Thoracic aorta (tissue), 2 donors: ENCODE results near the gene TJP3. TPM values are rescaled to one million over a fixed set of nuclear protein-coding genes. Genes with fewer than 3 reads are reported as not detected.

Experiments
- ATAC-seq: fragments of 150-250 bp; one replicate; pipeline ENCODE4 v1.8.0; 2017; ENCODE audit warnings: low read depth; ENCODE audit not compliant: insufficient number of reproducible peaks, low FRiP score
- DNase-seq: peaks from one replicate; pipeline ENCODE4 v3.0.0-alpha.2; 2020; ENCODE audit warnings: low spot score
- H3K27ac ChIP-seq, 2 donors: fragments of 200-600 bp; sonication (generic); 1 replicate in 1 of 2; 2 replicates in 1 of 2; pipeline ENCODE4 v1.5.1; 2016; ENCODE audit warnings: mild to moderate bottlenecking in 2 of 2, moderate library complexity in 2 of 2
- H3K27me3 ChIP-seq: fragments of 200-600 bp; sonication (generic); replicated peaks from 2 replicates; pipeline ENCODE4 v1.6.0; 2016; ENCODE audit warnings: mild to moderate bottlenecking; ENCODE audit not compliant: insufficient read depth
- H3K36me3 ChIP-seq: fragments of 200-600 bp; sonication (generic); one replicate; pipeline ENCODE4 v1.5.1; 2016
- H3K4me1 ChIP-seq, 2 donors: fragments of 200-600 bp; sonication (generic); 1 replicate in 1 of 2; 2 replicates in 1 of 2; pipeline versions ENCODE4 v1.5.1 to v1.6.0; 2016; ENCODE audit warnings: low read depth in 2 of 2, mild to moderate bottlenecking in 1 of 2; ENCODE audit not compliant: control insufficient read depth in 1 of 2
- H3K4me3 ChIP-seq: fragments of 200-600 bp; sonication (generic); 2 replicates; pipeline ENCODE4 v1.5.1; 2016; ENCODE audit warnings: mild to moderate bottlenecking
- H3K9me3 ChIP-seq: fragments of 200-600 bp; sonication (generic); 2 replicates; pipeline ENCODE4 v1.5.1; 2016
- total RNA-seq, 2 donors: library from RNA; depleted of rRNA; stranded (reverse); fragments of >200 nt; gene quantifications; one replicate each; pipeline versions ENCODE4 v1.1.0 to v1.2.3, GENCODE V29; 2016
- TF ChIP-seq, protein P1 (sequence below): fragments of 200-600 bp; sonication (generic); IDR thresholded peaks from one replicate; pipeline ENCODE4 v1.5.1; 2019; ENCODE audit warnings: antibody characterized with exemption

Gene TJP3
- total RNA-seq, 2 donors from 2014 or later = 0.41 to 2.1 TPM

DNA sequence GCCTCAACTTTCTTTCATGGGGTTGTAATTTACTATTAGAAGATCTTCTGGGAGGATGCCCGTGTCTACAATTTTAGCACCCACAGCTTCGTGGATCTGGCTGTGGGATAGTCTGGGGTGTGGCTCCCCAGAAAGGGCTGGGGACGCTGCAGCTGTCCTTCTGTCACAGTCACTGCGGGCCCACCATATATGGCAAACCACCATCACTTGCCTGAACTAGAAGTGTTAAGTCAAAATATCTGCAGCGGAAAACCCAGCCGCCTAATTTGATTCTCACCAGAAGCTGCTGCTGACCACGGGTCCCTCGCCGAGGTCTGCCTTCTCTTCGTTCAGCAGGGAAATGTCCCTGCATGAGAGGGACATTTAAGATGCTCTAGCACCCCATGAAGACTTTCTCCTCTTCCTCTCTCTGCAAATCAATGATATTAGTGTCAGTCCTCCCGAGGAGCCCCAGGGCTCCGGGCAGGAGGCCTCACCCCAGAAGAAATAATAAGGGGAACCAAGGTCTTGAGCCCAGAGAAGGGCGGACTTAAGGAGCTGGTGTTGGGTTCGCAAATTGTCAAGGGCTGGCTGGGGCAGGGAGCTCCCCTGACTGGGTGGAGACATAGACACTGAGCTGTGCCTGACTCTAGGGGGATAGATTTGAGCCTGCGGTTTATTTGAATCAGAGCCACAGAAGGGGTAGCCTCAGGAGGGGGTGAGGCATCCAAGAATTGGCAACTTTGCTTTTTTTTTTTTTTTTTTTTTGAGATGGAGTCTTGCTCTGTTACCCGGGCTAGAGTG lies 81.0 kb downstream of the TJP3 start:
- H3K36me3 ChIP-seq = no peaks in the 10 kb centered on the region
- H3K4me3 ChIP-seq = no peak overlapping the region
- H3K27ac ChIP-seq = no peak overlapping the region
- TF ChIP-seq, protein P1, sequence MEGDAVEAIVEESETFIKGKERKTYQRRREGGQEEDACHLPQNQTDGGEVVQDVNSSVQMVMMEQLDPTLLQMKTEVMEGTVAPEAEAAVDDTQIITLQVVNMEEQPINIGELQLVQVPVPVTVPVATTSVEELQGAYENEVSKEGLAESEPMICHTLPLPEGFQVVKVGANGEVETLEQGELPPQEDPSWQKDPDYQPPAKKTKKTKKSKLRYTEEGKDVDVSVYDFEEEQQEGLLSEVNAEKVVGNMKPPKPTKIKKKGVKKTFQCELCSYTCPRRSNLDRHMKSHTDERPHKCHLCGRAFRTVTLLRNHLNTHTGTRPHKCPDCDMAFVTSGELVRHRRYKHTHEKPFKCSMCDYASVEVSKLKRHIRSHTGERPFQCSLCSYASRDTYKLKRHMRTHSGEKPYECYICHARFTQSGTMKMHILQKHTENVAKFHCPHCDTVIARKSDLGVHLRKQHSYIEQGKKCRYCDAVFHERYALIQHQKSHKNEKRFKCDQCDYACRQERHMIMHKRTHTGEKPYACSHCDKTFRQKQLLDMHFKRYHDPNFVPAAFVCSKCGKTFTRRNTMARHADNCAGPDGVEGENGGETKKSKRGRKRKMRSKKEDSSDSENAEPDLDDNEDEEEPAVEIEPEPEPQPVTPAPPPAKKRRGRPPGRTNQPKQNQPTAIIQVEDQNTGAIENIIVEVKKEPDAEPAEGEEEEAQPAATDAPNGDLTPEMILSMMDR = no peak
- H3K27me3 ChIP-seq = no peaks in the 10 kb centered on the region
- no peak for ATAC-seq
- H3K4me1 ChIP-seq = no peaks in the 10 kb centered on the region
- DNase-seq = no peak
- peaks cover 4% of the 10 kb centered on the region for H3K9me3 ChIP-seq

DNA sequence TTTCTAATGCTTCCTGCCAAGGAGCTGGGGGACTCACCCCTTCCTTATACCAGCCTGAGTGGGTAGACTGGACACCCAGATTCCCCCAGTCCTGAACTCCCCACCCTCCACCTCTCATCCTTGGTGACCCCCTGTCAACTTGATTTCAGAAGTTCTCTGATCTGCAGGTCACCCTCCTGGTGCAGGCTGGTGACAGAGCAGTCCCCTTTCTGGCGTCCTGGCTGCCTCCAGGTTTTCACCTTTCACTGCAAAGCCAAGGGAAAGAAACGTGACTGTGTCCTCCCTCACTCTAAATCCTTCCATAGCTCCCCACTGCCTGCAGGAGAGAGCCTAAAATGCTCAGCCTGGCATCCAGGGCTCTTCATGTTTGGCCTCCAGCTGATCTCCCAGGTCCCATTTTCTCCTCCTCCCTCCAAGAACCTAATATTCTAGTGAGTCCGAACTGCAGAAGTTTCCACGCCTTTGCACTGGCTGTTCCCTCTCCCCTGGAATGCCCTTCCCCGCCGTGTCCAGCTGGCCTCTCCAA lies 82.1 kb downstream of the TJP3 start:
- no peak overlapping the region for H3K27ac ChIP-seq
- H3K9me3 ChIP-seq = peaks cover 4% of the 10 kb centered on the region
- DNase-seq (no peak), ATAC-seq (no peak)
- TF ChIP-seq, protein P1 = no peak
- H3K4me3 ChIP-seq = no peak overlapping the region
- no peaks in the 10 kb centered on the region for H3K4me1 ChIP-seq
- H3K36me3 ChIP-seq = no peaks in the 10 kb centered on the region
- no peaks in the 10 kb centered on the region for H3K27me3 ChIP-seq

DNA sequence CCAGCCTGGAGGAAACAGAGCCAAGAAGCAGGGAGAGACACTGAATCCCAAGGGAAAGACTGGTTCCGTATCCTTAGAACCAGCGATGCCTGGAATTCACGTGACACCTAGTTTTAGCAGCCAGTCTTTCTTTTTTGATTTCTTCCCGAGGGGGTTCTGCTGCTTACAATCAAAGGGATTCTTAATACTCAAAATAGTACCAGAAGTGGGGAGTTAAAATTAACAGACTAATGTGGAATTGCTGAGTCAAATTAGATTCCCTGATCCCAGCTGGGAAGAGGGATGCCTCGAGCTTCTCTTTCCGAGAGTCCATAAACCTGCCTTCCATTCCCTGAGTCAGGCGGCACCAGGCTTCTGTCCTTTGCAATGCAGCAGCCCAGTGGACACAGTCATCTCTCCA lies 82.8 kb downstream of the TJP3 start:
- no peaks in the 10 kb centered on the region for H3K36me3 ChIP-seq
- no peaks in the 10 kb centered on the region for H3K4me1 ChIP-seq
- DNase-seq = no peak
- no peak overlapping the region for H3K27ac ChIP-seq
- peaks cover 4% of the 10 kb centered on the region for H3K9me3 ChIP-seq
- TF ChIP-seq, protein P1 = no peak
- no peaks in the 10 kb centered on the region for H3K27me3 ChIP-seq
- H3K4me3 ChIP-seq = no peak overlapping the region
- no peak for ATAC-seq

DNA sequence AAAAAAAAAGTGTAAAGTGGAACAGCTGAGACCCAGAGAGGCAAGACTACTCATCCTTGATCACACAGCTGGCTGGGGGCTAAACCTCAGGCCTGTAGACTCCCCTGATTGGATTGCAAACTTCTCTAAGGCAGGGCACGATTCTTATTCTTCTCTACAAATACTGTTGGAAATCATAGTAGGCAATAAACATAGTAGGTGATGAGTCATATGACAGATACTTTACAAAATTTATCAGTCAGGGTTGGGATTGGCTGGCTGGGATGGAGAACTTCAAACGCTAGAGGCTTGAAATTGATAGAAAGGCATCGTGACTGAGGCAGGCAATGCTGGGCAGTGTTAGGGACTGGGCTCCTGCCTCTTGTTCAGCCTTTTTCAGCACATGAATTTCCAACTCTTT lies 83.9 kb downstream of the TJP3 start:
- no peak for DNase-seq
- TF ChIP-seq, protein P1 = no peak
- H3K36me3 ChIP-seq = no peaks in the 10 kb centered on the region
- H3K9me3 ChIP-seq = peaks cover 9% of the 10 kb centered on the region
- H3K27ac ChIP-seq = no peak overlapping the region
- no peaks in the 10 kb centered on the region for H3K4me1 ChIP-seq
- no peak for ATAC-seq
- no peak overlapping the region for H3K4me3 ChIP-seq
- H3K27me3 ChIP-seq = no peaks in the 10 kb centered on the region

DNA sequence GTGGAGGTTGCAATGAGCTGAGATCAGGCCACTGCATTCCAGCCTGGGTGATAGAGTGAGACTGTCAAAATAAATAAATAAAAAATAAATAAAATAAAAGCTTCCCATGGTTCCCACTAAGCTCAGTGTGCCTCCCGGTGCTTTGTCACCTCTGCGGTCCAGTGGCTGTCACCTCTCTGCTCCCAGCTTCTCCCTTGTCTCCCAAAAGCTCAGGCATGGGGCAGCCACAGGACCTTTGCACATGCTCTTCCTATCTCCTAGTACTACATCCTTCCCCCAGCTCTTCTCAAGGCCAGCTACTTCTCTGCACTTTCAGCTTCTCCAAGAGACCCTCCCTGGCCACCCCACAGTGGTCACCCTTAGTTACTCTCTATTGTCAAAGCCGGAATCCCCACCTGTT lies 85.6 kb downstream of the TJP3 start:
- TF ChIP-seq, protein P1 = no peak
- H3K27me3 ChIP-seq = no peaks in the 10 kb centered on the region

More for the DNA sequence above, 85.6 kb downstream of the TJP3 start:
- H3K27ac ChIP-seq = no peak overlapping the region
- ATAC-seq (no peak), DNase-seq (no peak)
- no peaks in the 10 kb centered on the region for H3K4me1 ChIP-seq
- H3K4me3 ChIP-seq = no peak overlapping the region
- H3K9me3 ChIP-seq = peaks cover 9% of the 10 kb centered on the region
- no peaks in the 10 kb centered on the region for H3K36me3 ChIP-seq
